ENCODE data around the gene NIT1. TPM values are rescaled to one million over a fixed set of nuclear protein-coding genes. Genes with fewer than 3 reads are reported as not detected.
"Not testable (repeated sequence)": the region's sequence is repeated elsewhere in the genome, so short reads cannot be mapped to it uniquely, and the experiment has no call there.

NIT1 gene
- total RNA-seq, 4 donors from 2014 or later, result 32.8 to 35.6 (median 34.8) TPM

DNA sequence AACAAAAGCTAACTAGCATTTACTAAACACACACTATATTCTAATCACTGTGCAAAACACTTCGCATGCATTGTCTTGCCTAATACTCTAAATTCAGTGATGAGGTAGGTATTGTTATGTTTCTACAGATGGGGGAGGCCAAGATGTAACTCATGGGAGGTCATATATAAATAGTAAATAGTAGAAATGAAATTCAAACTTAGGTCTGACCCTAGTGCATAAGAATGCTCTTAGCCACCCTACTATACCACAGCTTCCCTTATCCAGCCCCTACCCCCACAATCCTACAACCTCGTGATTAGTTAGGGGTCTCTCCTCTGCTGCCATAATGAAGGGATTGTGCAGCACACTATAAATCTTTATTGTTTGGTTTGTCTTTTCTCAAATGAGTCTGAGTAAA is 3.3 kb upstream of the NIT1 start:
- Histone ChIP-seq H3K36me3 (peaks cover 0 to 18% (median 4%) of the 10 kb centered on the region in 4 donors), H3K9me3 (no peaks in the 10 kb centered on the region), H3K4me3 (no peak overlapping the region), H3K4me1 (peaks cover 45 to 64% (median 54%) of the 10 kb centered on the region in 4 donors), H3K27ac (replicated peaks in 1 of 4) (no peak overlapping the region), H3K27me3 (no peaks in the 10 kb centered on the region)
- WGBS, result 85% methylated on average over 2 of the region's 2 CpGs
- no peak for DNase-seq (ENCODE audit: extremely low spot score)
- intact Hi-C loops (cut with DNase I), result loop anchor here (10.0 kb wide), 1 partner anchor 280 kb away; no protein-coding TSS in a partner anchor
- no peak for TF ChIP-seq EP300 (IDR thresholded peaks at IDR 0.05)
- TF ChIP-seq POLR2A (IDR thresholded peaks at IDR 0.05; ENCODE audit: low read depth), result no peak
- no peak for TF ChIP-seq POLR2AphosphoS5 (IDR thresholded peaks at IDR 0.05)
- TF ChIP-seq, protein P1, sequence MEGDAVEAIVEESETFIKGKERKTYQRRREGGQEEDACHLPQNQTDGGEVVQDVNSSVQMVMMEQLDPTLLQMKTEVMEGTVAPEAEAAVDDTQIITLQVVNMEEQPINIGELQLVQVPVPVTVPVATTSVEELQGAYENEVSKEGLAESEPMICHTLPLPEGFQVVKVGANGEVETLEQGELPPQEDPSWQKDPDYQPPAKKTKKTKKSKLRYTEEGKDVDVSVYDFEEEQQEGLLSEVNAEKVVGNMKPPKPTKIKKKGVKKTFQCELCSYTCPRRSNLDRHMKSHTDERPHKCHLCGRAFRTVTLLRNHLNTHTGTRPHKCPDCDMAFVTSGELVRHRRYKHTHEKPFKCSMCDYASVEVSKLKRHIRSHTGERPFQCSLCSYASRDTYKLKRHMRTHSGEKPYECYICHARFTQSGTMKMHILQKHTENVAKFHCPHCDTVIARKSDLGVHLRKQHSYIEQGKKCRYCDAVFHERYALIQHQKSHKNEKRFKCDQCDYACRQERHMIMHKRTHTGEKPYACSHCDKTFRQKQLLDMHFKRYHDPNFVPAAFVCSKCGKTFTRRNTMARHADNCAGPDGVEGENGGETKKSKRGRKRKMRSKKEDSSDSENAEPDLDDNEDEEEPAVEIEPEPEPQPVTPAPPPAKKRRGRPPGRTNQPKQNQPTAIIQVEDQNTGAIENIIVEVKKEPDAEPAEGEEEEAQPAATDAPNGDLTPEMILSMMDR (IDR thresholded peaks at IDR 0.05), result no peak

DNA sequence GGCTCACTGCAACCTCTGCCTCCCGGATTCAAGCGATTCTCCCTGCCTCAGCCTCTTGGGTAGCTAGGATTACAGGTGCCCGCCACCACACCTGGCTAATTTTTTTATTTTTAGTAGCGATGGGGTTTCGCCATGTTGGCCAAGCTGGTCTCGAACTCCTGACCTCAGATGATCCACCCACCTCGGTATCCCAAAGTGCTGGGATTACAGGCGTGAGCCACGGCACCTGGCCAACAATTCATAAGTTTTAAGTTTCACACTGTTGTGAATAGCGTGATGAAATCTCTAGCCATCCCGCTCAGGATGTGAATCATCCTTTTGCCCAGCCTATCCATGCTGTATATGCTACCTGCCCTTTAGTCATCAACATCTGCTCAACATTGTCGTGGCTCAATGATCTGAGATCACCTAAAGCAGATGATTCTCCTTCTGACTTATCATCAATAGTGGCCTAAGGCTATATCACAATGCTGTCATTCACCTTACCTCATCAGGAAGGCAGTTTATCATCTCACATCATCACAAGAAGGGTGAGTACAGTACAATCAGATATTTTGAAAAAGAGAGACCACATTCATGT is 2.7 kb upstream of the NIT1 start:
- 89% methylated on average over 12 of the region's 12 CpGs for WGBS
- peaks cover 0 to 13% (median 4%) of the 10 kb centered on the region in 4 donors for H3K36me3 ChIP-seq
- no peaks in the 10 kb centered on the region for H3K9me3 ChIP-seq
- intact Hi-C loops (cut with DNase I), result loop anchor here (10.0 kb wide), 1 partner anchor 280 kb away; no protein-coding TSS in a partner anchor
- no peaks in the 10 kb centered on the region for H3K27me3 ChIP-seq
- peaks cover 52 to 70% (median 60%) of the 10 kb centered on the region in 4 donors for H3K4me1 ChIP-seq
- TF ChIP-seq, protein P1 (IDR thresholded peaks at IDR 0.05), result no peak
- TF ChIP-seq EP300 (IDR thresholded peaks at IDR 0.05) (no peak), POLR2AphosphoS5 (IDR thresholded peaks at IDR 0.05) (no peak), POLR2A (IDR thresholded peaks at IDR 0.05; ENCODE audit: low read depth) (no peak)
- DNase-seq (ENCODE audit: extremely low spot score), result no peak
- no peak overlapping the region for H3K4me3 ChIP-seq
- no peak overlapping the region for H3K27ac ChIP-seq (replicated peaks in 1 of 4)

DNA sequence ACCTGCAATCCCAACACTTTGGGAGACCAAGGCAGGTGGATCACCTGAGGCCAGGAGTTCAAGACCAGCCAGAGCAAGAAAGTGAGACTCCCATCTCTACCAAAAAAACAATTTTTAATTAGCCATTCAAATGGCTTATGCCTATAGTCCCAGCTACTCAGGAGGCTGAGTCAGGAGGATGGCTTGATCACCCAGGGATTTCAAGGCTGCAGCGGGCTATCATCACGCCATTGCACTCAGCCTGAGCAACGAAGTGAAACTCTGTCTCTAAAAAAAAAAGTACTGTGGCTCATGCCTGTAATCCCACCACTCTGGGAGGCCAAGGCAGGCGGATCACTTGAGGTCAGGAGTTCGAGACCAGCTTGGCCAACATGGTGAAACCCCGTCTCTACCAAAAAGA is 1.9 kb upstream of the NIT1 start:
- H3K9me3 ChIP-seq; H3K27me3 ChIP-seq; H3K27ac ChIP-seq (replicated peaks in 1 of 4); H3K4me3 ChIP-seq; DNase-seq (ENCODE audit: extremely low spot score): not testable (repeated sequence)
- peaks cover 52 to 77% (median 66%) of the 10 kb centered on the region in 4 donors for H3K4me1 ChIP-seq
- H3K36me3 ChIP-seq, result peaks cover 7 to 21% (median 12%) of the 10 kb centered on the region in 4 donors
- intact Hi-C loops (cut with DNase I), result loop anchor here (10.0 kb wide), 1 partner anchor 281 kb away; no protein-coding TSS in a partner anchor
- 91% methylated on average over 5 of the region's 6 CpGs for WGBS

DNA sequence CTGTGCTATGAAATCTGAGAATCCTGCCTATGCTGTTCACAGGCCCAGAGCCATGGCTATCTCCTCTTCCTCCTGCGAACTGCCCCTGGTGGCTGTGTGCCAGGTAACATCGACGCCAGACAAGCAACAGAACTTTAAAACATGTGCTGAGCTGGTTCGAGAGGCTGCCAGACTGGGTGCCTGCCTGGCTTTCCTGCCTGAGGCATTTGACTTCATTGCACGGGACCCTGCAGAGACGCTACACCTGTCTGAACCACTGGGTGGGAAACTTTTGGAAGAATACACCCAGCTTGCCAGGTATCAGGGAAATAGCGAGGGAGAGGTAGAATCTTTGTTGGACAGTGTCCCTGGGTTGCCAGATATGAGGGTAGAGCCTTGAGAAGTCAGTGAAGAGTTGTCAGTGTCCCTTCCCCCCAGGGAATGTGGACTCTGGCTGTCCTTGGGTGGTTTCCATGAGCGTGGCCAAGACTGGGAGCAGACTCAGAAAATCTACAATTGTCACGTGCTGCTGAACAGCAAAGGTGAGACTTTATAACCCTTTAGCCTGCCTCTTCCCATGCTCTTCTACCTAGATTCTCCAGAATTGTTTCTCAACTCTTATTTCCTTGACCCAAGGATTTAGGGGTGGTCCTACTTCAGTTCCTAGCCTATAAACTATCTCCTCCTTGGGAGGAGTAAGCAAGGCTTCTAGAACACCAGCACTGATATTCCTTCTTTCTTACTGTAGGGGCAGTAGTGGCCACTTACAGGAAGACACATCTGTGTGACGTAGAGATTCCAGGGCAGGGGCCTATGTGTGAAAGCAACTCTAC is 1.4 kb downstream of the NIT1 start:
- Histone ChIP-seq H3K4me3 (peak overlapping the region; percentile 88 to 99 (median 96)), H3K36me3 (peaks cover 38 to 54% (median 45%) of the 10 kb centered on the region in 4 donors), H3K4me1 (peaks cover 44 to 64% (median 50%) of the 10 kb centered on the region in 4 donors), H3K27ac (replicated peaks in 1 of 4) (peak overlapping the region; percentile 93 to 96 (median 95)), H3K27me3 (no peaks in the 10 kb centered on the region), H3K9me3 (no peaks in the 10 kb centered on the region)
- DNase-seq (ENCODE audit: extremely low spot score), result no peak
- 34% methylated on average over 9 of the region's 10 CpGs for WGBS
- peak in 1 of 2 donors; percentile 47 for TF ChIP-seq POLR2AphosphoS5 (IDR thresholded peaks at IDR 0.05)
- no peak for TF ChIP-seq EP300 (IDR thresholded peaks at IDR 0.05)
- TF ChIP-seq, protein P1 (IDR thresholded peaks at IDR 0.05), result peak in 2 of 3 experiments; percentile 26 to 41
- no peak for TF ChIP-seq POLR2A (IDR thresholded peaks at IDR 0.05; ENCODE audit: low read depth)
- intact Hi-C loops (cut with DNase I), result loop anchor here (10.0 kb wide), 1 partner anchor 284 kb away; no protein-coding TSS in a partner anchor

DNA sequence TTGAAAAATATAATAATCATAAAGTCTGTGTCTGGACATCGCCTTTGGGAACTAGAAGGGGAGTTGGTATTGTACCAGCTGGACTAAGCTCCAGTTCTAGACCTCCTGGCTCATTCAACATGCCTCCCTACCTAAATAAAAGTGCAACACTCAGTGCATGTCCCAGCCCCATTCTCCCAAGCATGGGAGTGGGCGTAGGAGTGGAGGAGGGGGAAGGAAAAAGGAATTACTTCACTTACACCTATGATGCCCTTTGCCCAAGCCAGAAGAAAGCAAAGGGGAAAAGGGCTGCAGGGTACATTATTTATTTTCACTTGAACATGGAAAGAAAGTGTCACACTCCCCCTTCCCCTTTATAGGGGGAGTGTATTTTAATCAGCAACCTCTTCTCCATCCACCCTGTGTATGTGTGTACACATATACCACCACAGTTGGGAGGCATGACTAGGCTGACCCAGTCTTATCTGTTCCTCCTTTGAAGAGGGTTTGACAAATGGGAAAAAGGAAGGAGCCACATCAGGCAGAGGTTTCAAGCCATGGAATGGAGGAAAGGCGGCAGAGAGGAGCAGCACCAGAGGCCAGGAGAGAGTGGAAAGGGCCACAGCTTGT is 3.2 kb downstream of the NIT1 start:
- DNase-seq (ENCODE audit: extremely low spot score), result no peak
- WGBS, result 86% methylated on average over 3 of the region's 3 CpGs
- no peaks in the 10 kb centered on the region for H3K9me3 ChIP-seq
- peaks cover 46 to 63% (median 54%) of the 10 kb centered on the region in 4 donors for H3K36me3 ChIP-seq
- TF ChIP-seq POLR2AphosphoS5 (IDR thresholded peaks at IDR 0.05), result no peak
- no peak for TF ChIP-seq POLR2A (IDR thresholded peaks at IDR 0.05; ENCODE audit: low read depth)
- no peak for TF ChIP-seq EP300 (IDR thresholded peaks at IDR 0.05)
- TF ChIP-seq, protein P1 (IDR thresholded peaks at IDR 0.05), result no peak
- peaks cover 31 to 47% (median 37%) of the 10 kb centered on the region in 4 donors for H3K4me1 ChIP-seq
- H3K27ac ChIP-seq (replicated peaks in 1 of 4), result peak overlapping the region in 1 of 4 donors; percentile 95
- intact Hi-C loops (cut with DNase I), result no loop called here
- H3K27me3 ChIP-seq, result no peaks in the 10 kb centered on the region
- H3K4me3 ChIP-seq, result no peak overlapping the region
